Measurements from ENCODE around the gene IGFN1.
A peak's percentile ranks its signal among the peaks of the same experiment; 100 is the strongest.
"Not testable (repeated sequence)": the region's sequence is repeated elsewhere in the genome, so short reads cannot be mapped to it uniquely, and the experiment has no call there.

IGFN1 gene

DNA sequence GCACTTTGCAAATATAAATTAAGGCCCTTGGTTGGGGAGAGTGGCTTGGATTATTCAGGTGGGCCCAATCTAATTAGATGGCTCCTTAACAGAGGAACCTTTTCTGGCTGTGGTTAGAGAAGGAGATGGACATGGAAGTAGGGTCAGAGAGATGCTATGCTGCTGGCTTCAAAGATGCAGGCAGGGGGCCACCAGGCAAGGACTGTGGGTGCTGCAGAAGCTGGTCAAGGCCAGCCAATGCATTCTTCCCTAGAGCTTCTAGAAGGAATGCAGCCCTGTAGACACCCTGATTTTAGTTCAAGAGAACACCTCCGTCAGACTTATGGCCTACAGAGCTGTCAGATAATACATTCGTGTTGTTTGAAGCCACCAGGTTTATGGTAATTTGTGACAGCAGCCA is 32.7 kb upstream of the IGFN1 start:
- intact Hi-C loops (cut with DNase I), result no loop called here
- DNase-seq, result no peak

- DNase-seq, result peak in 1 of 10 donors; percentile 37
- intact Hi-C loops (cut with DNase I), result not testable (repeated sequence)
These were observed 27.6 kb upstream of the IGFN1 start for GRCh38 chr1:201163036-201163435.

- no peak for DNase-seq
- intact Hi-C loops (cut with DNase I), result no loop called here
These were observed 26.9 kb upstream of the IGFN1 start for GRCh38 chr1:201163707-201164106.

DNA sequence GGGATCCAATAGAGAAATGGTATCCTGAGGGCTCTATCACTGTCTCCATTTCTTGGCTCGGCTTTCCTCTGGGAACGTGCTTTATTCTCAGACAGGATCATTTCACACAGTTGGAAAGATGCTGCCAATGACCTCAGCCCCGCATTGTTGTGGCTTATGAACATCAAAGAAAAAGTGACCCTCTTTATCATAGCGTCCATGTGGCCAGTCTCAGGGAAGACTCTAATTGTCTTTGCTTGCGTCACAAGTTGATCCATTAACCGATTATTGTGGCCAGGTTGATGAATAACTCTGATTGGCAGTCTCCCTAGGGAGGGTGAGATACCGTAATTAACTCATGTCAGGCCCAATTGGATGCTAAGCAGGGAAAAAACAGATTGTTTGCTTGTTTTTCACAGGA is 26.0 kb upstream of the IGFN1 start:
- no peak for DNase-seq
- intact Hi-C loops (cut with DNase I), result no loop called here

- peak in 1 of 10 donors; percentile 34 for DNase-seq
- intact Hi-C loops (cut with DNase I), result no loop called here
These were observed 23.3 kb upstream of the IGFN1 start for GRCh38 chr1:201167041-201167991.

GRCh38 chr1:201169203-201169602 is 21.4 kb upstream of the IGFN1 start:
- DNase-seq, result no peak
- intact Hi-C loops (cut with DNase I), result no loop called here

DNA sequence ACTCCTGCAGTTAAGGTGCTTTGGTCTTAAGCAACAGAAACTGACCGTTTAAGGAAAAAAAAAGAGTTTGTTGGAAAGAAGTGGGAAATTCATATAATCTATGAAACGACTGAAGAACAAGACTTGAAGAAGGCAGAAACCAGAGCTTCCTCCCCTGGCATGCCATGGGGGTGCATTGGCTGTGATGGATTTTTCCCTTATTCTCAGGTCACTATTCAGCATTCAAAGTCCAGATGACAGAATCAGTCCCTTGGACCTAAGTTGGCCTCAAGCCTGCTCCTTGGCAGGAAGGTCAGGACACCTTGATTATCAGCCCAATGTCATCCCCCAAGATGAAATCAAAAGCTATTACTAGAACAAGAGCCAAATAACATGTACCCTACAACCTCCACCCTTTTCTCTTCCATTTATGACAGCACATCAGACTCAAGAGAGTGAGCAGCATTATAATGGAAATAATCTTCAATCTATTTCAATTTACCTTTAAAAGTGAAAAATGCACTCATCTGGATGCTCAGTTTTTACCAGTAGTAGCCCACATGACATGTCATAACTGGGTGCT is 20.6 kb upstream of the IGFN1 start:
- no peak for DNase-seq
- intact Hi-C loops (cut with DNase I), result no loop called here

DNA sequence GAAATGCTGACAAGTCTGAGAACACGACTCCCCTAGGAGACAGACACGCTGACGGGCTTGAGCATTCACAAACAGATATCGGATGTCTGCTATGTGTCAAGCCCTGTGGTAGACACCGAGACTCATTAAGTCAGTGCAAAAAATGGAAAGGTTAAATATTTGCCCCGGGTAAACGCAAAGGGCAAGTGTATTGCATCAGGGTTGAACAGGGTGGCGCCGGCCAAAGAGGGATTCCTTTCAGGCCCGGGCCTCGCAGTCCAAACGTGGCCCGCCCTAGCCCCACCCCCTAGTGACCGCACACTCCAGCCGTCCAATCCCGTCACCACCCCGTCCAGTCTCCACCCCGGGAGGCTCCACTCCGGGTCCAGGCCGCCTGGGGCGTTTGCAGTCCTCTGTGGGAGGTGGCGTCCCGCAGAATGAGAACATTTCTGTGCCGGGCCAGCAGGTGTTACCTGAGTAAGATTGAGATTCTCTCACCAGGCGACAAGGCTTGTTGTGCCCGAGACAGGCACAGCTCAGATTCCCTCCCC is 20.0 kb upstream of the IGFN1 start:
- DNase-seq, result peak; percentile 89 to 99 (median 94)
- intact Hi-C loops (cut with DNase I), result no loop called here

DNA sequence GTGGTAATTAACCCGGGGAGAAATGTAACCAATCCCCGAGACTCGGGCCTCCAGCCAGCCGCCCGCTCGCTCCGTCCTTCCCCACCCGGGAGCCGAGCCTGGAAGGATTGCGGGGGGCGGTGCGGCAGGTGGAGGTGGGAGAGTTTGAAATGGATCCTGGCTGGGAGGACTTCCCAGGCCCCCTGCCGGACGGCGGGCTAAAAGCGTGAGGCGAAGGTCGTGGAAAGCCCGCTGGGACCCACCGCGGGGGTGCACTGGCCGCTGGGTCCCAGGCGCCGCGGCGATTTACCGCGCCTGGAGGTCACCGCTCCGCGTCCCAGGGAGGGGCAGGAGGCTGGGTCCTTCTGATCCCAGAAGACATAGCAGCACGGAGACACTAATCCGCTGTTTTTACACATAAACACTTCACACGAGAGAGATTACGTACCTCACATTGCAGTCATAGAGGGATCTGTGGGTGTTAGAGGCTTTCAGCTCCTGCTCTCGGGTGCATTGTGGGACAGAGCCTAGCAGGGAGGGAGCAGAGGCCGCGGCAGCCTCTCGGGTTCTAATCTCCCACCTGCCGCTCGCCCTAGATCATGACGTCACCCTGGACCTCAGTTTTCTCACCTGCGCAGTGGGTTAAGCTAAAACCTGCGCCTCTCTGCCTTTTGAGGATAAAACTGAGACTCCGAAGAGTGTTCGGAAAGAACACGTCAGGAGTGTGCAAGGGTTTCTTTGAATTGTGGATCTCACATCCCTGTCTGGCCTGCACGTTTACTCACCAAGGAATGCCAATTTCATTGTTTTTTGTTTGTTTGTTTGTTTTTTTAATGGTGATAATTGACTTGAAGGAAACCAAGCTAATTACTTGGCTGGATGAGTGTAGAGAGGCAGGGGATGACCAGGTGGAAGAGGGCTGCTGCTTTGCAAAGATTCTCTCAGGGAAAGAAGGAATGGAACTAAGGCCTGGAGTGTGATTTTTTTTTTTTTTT is 19.3 kb upstream of the IGFN1 start:
- intact Hi-C loops (cut with DNase I), result no loop called here
- peak in 8 of 10 donors; percentile 18 to 90 (median 47) for DNase-seq

DNA sequence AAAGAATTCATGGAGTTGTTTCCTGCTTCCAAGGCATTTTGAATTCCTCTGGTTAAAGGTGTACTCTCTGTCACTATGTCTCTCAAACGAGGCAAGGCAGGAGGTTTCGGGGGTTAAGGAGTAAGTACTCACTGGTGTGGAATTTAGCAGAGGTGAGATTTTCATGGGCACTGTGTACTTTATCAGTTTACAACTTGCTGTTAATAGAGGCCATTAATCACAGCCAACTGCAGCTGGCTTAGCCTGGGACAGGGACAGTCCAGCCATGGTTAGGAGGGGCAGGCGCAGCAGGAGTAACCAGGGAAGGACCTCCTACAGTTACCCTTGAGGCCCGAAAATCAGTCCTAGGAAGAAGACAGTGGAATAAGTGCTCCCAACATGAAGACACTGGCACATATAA is 18.3 kb upstream of the IGFN1 start:
- intact Hi-C loops (cut with DNase I), result no loop called here
- DNase-seq, result no peak

DNA sequence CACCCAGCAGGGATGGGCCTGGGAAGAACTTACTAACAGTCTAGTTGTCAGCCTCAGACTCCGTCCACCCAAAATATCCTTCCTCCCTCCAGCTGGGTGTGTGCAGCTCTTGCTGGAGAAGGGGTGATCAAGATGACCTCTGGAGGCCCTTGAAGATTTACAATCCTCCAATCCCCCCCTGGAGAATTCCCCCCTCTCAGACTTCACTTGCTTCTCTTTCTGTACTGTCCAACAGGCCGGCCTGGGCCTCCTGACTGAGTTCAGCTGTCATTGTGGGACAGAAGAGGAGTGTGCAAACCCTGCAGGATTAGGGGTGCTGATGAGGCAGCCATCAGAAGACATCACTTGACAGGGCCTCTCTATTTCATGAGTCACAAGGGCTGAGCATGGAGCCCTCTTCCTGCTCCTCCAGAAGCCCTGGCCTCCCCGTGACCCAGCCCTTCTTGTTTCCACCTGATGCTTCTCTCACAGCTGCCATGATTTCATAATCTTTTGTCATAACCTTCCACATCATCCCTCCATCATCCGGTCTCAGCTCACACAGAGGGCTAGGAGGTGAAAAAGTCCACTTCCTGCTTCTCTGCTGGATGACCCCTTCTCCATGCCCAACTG is 17.5 kb upstream of the IGFN1 start:
- DNase-seq, result no peak

GRCh38 chr1:201173736-201174135 is 16.9 kb upstream of the IGFN1 start:
- intact Hi-C loops (cut with DNase I), result no loop called here
- DNase-seq, result no peak

More for the DNA sequence above, 17.5 kb upstream of the IGFN1 start:
- intact Hi-C loops (cut with DNase I), result no loop called here

DNA sequence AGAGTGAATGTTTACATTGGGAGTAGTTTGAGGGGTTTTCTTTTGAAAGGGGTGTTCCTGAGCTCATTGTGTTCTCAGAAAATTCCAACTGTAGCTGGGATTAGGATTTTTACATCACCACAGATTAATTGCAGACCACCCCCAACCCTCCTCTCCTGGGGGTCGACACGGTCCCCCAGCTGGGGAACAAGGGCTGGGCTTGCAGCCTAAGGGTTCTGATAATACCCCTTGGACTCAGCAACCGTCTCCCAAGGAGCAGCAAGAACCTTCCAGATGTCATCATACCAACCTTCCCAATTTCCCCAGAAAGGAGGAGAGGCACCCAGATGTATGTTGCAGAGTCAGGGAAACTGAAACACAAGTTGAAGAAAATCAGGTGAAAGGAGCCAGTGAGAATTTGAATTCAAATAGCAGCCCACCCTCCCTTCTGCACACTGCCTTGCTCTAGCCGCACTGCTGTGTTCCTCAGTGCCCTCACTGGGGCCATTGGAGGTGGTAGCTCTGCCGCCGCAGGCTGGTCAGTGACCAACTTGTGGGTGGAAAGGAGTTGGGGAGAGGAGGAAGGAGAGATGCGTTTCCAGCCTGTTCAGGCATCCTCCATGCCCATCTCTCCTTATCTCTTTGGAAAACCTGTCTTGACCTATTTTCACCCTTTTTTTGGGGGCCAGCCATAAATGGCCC is 14.7 kb upstream of the IGFN1 start:
- DNase-seq, result no peak
- intact Hi-C loops (cut with DNase I), result no loop called here

DNA sequence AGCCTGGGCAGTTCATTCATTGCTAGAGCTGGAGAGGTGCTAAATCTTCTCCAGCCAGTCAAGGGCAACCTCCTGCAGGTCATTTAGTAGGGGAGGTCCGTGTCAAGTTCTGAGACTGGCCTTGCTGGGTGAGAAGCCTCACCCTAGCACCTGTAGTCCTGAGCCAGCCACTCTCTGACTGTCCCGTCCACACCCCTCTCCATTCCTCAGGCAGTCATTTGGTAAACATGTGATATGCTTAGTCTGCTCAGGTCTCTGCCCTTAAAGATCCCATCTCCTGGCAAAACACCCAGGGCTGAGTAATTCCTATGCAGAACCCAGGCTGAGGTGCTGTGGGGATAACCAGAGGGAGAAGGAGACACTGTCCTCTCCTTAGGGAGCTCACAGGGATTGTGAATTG is 13.7 kb upstream of the IGFN1 start:
- intact Hi-C loops (cut with DNase I), result no loop called here
- DNase-seq, result no peak

DNA sequence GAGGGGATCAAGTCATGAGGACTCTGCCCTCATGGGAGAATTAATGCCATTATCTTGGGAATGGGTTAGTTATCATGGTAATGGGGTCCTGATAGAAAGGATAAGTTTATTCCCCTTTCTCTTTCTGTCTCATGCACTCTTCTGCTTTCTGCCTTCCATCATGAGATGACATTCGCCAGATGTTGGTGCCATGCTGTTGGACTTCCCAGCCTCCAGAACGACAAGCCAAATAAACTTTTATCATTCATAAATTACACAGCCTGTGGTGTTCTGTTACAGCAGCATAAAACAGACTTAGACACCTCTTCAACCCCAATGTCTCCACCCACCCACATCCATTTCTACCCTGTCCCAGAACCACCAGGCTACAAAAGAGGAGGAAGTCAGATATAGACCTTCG is 11.9 kb upstream of the IGFN1 start:
- DNase-seq, result no peak
- intact Hi-C loops (cut with DNase I), result no loop called here

DNA sequence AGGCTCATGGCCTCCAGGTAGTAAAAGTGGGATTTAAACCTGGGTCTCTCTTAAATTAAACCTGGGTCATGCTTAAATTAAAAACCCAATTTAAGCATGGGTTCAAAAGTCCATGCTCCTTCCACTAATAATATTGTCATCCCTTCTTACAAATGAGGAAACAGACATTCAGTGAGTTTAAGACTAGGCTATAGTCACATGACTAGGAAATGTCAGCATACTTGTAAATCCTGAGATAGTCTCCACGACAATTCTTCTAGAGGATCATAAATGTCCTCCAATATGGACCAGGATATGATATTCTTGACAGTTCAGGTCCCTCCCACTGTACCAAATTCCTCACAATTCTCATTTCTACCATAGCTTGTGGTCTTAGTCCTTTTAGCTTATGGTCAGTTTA is 10.5 kb upstream of the IGFN1 start:
- DNase-seq, result no peak
- intact Hi-C loops (cut with DNase I), result no loop called here

DNA sequence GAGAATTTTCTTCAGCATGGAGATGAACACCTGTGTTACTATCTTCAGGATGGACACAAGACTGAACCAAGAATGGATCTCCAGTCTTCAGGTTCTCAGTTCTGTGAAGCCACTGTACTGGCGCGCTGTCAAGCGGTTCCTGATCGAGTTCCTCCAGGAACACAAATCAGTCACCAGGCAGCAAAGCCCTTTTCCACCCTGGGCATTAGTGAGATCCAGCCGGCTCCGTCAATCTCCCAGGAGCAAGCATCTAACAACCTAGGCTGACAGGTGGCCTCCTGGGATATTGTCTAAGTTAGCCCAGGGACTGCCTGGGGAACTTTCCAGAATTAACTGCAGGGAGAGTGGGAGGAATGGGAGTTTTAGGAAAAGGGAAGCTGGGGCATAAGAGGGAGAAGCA is 9.7 kb upstream of the IGFN1 start:
- intact Hi-C loops (cut with DNase I), result no loop called here
- DNase-seq, result no peak

- intact Hi-C loops (cut with DNase I), result no loop called here
- DNase-seq, result no peak
These were observed 9.3 kb upstream of the IGFN1 start for GRCh38 chr1:201181323-201181722.

- intact Hi-C loops (cut with DNase I), result no loop called here
- DNase-seq, result no peak
These were observed 8.9 kb upstream of the IGFN1 start for GRCh38 chr1:201181726-201182125.

DNA sequence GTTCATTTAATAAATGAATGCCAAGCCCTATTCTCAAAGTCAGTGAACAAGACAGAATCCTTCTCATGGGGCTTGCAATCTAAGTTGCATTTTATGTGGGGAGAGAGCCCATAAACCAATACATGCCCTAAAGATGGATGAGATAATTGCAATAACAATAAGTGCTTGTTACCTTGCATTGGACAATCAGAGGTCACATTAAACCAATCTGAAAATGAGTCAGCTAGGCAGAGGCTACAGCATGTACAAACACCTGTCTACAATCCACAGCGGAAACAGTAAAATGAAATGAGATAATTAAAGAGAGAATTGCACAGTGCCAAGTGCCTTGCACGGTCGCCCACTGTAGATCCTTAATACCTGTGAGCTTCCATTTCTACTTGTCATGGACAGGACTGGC is 7.4 kb upstream of the IGFN1 start:
- DNase-seq, result no peak
- intact Hi-C loops (cut with DNase I), result no loop called here

All from posterior cingulate gyrus (tissue), 11 donors.